ENCODE results near the gene TMEM158. TPM values are rescaled to one million over a fixed set of nuclear protein-coding genes. Genes with fewer than 3 reads are reported as not detected.
A peak's percentile ranks its signal among the peaks of the same experiment; 100 is the strongest.

The TMEM158 gene
- total and polyA plus RNA-seq, 7 experiments from 2014 or later, result 0.27 to 0.96 (median 0.60) TPM; not detected in 4

GRCh38 chr3:45215466-45215865 lies 10.6 kb downstream of the TMEM158 start:
- H3K27me3 ChIP-seq (ENCODE audit: control insufficient read depth in 2 of 2, insufficient read depth in 2 of 2, low read length in 2 of 2), result no peaks in the 10 kb centered on the region
- Mint-ChIP-seq H3K27ac (no peak overlapping the region), H3K36me3 (no peaks in the 10 kb centered on the region), H3K4me3 (no peak overlapping the region), H3K27me3 (peaks cover 9 to 55% (median 25%) of the 10 kb centered on the region in 5 donors), H3K4me1 (peaks cover 4 to 7% (median 4%) of the 10 kb centered on the region in 7 donors), H3K9me3 (no peaks in the 10 kb centered on the region)
- intact Hi-C loops (cut with micrococcal nuclease), result no loop called here
- H3K36me3 ChIP-seq (ENCODE audit: control insufficient read depth in 2 of 3, insufficient read depth in 3 of 3, low read length in 3 of 3), result no peaks in the 10 kb centered on the region
- DNase-seq (no peak), ATAC-seq (no peak)
- no peak overlapping the region for H3K27ac ChIP-seq (ENCODE audit: low read depth, low read length)
- H3K4me3 ChIP-seq (ENCODE audit: low read length), result no peak overlapping the region
- H3K9me3 ChIP-seq (ENCODE audit: control insufficient read depth in 2 of 3, low read length in 3 of 3), result no peaks in the 10 kb centered on the region
- ChIA-PET POLR2A (interaction anchor here (0.8 kb wide), 1 partner anchor 88 kb away, joined by 3 read pairs; no protein-coding TSS in a partner anchor), CTCF (interaction anchor here (1.5 kb wide), 1 partner anchor 173 kb away, joined by 3 read pairs; no protein-coding TSS in a partner anchor)
- H3K4me1 ChIP-seq (ENCODE audit: control insufficient read depth in 2 of 2, insufficient read depth in 2 of 2, low read length in 2 of 2), result peaks cover 0 to 3% of the 10 kb centered on the region in 2 donors

- intact Hi-C loops (cut with micrococcal nuclease), result loop anchor here in 1 of 2 donors (5.0 kb wide), 2 partner anchors 97 to 443 kb away; no protein-coding TSS in a partner anchor
- CTCF ChIA-PET, result interaction anchor here (0.5 to 10.7 kb wide), 2 partner anchors 106 to 173 kb away, joined by 3 to 379 read pairs; no protein-coding TSS in a partner anchor
These were observed 11.9 kb downstream of the TMEM158 start for GRCh38 chr3:45214061-45214680.

GRCh38 chr3:45212095-45212468 lies 14.0 kb downstream of the TMEM158 start:
- Mint-ChIP-seq H3K4me3 (no peak overlapping the region), H3K36me3 (no peaks in the 10 kb centered on the region), H3K4me1 (peaks cover 11 to 26% (median 18%) of the 10 kb centered on the region in 7 donors), H3K27ac (no peak overlapping the region), H3K27me3 (peaks cover 11 to 47% (median 15%) of the 10 kb centered on the region in 5 donors), H3K9me3 (no peaks in the 10 kb centered on the region)
- no peak for DNase-seq
- intact Hi-C loops (cut with micrococcal nuclease), result loop anchor here in 1 of 2 donors (5.0 kb wide), 2 partner anchors 95 to 445 kb away; no protein-coding TSS in a partner anchor
- ChIA-PET POLR2A (no interaction called here), CTCF (interaction anchor here (1.1 to 10.7 kb wide), 4 partner anchors 127 to 171 kb away, joined by 3 to 379 read pairs (median 13); no protein-coding TSS in a partner anchor)
- no peak for ATAC-seq
- no peaks in the 10 kb centered on the region for H3K9me3 ChIP-seq (ENCODE audit: control insufficient read depth in 2 of 3, low read length in 3 of 3)
- H3K27ac ChIP-seq (ENCODE audit: low read depth, low read length), result no peak overlapping the region
- H3K27me3 ChIP-seq (ENCODE audit: control insufficient read depth in 2 of 2, insufficient read depth in 2 of 2, low read length in 2 of 2), result no peaks in the 10 kb centered on the region
- no peaks in the 10 kb centered on the region for H3K36me3 ChIP-seq (ENCODE audit: control insufficient read depth in 2 of 3, insufficient read depth in 3 of 3, low read length in 3 of 3)
- H3K4me3 ChIP-seq (ENCODE audit: low read length), result no peak overlapping the region
- H3K4me1 ChIP-seq (ENCODE audit: control insufficient read depth in 2 of 2, insufficient read depth in 2 of 2, low read length in 2 of 2), result peaks cover 3 to 9% of the 10 kb centered on the region in 2 donors

More at GRCh38 chr3:45214061-45214680, 11.9 kb downstream of the TMEM158 start:
- Mint-ChIP-seq H3K4me1 (peaks cover 5 to 12% (median 6%) of the 10 kb centered on the region in 7 donors), H3K36me3 (no peaks in the 10 kb centered on the region), H3K4me3 (no peak overlapping the region), H3K9me3 (no peaks in the 10 kb centered on the region), H3K27ac (peak overlapping the region in 1 of 9 donors; percentile 16), H3K27me3 (peaks cover 5 to 47% (median 22%) of the 10 kb centered on the region in 5 donors)
- no peaks in the 10 kb centered on the region for H3K9me3 ChIP-seq (ENCODE audit: control insufficient read depth in 2 of 3, low read length in 3 of 3)
- H3K36me3 ChIP-seq (ENCODE audit: control insufficient read depth in 2 of 3, insufficient read depth in 3 of 3, low read length in 3 of 3), result no peaks in the 10 kb centered on the region
- H3K4me1 ChIP-seq (ENCODE audit: control insufficient read depth in 2 of 2, insufficient read depth in 2 of 2, low read length in 2 of 2), result peaks cover 0 to 5% of the 10 kb centered on the region in 2 donors
- ATAC-seq (no peak), DNase-seq (no peak)
- H3K27ac ChIP-seq (ENCODE audit: low read depth, low read length), result no peak overlapping the region
- no peak overlapping the region for H3K4me3 ChIP-seq (ENCODE audit: low read length)
- H3K27me3 ChIP-seq (ENCODE audit: control insufficient read depth in 2 of 2, insufficient read depth in 2 of 2, low read length in 2 of 2), result no peaks in the 10 kb centered on the region
- POLR2A ChIA-PET, result interaction anchor here (0.6 to 0.7 kb wide), 2 partner anchors 39 to 172 kb away, joined by 3 read pairs; no protein-coding TSS in a partner anchor

GRCh38 chr3:45211466-45212094 lies 14.5 kb downstream of the TMEM158 start:
- H3K27me3 Mint-ChIP-seq, result peaks cover 11 to 43% (median 15%) of the 10 kb centered on the region in 5 donors
- POLR2A ChIA-PET, result interaction anchor here (2.0 to 3.3 kb wide), 2 partner anchors 12 to 171 kb away, joined by 6 to 17 read pairs; no protein-coding TSS in a partner anchor

GRCh38 chr3:45210308-45211041 lies 15.6 kb downstream of the TMEM158 start:
- intact Hi-C loops (cut with micrococcal nuclease), result loop anchor here (1.0 to 5.0 kb wide), 8 partner anchors 43 to 447 kb away; no protein-coding TSS in a partner anchor
- Mint-ChIP-seq H3K36me3 (no peaks in the 10 kb centered on the region), H3K4me3 (peak overlapping the region in 6 of 10 donors; percentile 23 to 66 (median 48)), H3K27ac (peak overlapping the region in 3 of 9 donors; percentile 5 to 76 (median 31)), H3K4me1 (peaks cover 11 to 26% (median 18%) of the 10 kb centered on the region in 7 donors), H3K9me3 (no peaks in the 10 kb centered on the region), H3K27me3 (peaks cover 11 to 32% (median 15%) of the 10 kb centered on the region in 5 donors)
- H3K9me3 ChIP-seq (ENCODE audit: control insufficient read depth in 2 of 3, low read length in 3 of 3), result no peaks in the 10 kb centered on the region
- ATAC-seq (peak; percentile 99), DNase-seq (peak; percentile 61 to 81 (median 77))
- H3K27ac ChIP-seq (ENCODE audit: low read depth, low read length), result no peak overlapping the region
- peaks cover 3 to 9% of the 10 kb centered on the region in 2 donors for H3K4me1 ChIP-seq (ENCODE audit: control insufficient read depth in 2 of 2, insufficient read depth in 2 of 2, low read length in 2 of 2)
- POLR2A ChIA-PET, result interaction anchor here (0.8 to 3.3 kb wide), 5 partner anchors 13 to 177 kb away, joined by 3 to 17 read pairs (median 4); no protein-coding TSS in a partner anchor
- no peak overlapping the region for H3K4me3 ChIP-seq (ENCODE audit: low read length)
- no peaks in the 10 kb centered on the region for H3K27me3 ChIP-seq (ENCODE audit: control insufficient read depth in 2 of 2, insufficient read depth in 2 of 2, low read length in 2 of 2)
- CTCF ChIA-PET, result interaction anchor here (0.6 to 10.7 kb wide), 46 partner anchors 8 to 456 kb away, joined by 3 to 379 read pairs (median 4); no protein-coding TSS in a partner anchor
- no peaks in the 10 kb centered on the region for H3K36me3 ChIP-seq (ENCODE audit: control insufficient read depth in 2 of 3, insufficient read depth in 3 of 3, low read length in 3 of 3)

More at GRCh38 chr3:45211466-45212094, 14.5 kb downstream of the TMEM158 start:
- peaks cover 3 to 9% of the 10 kb centered on the region in 2 donors for H3K4me1 ChIP-seq (ENCODE audit: control insufficient read depth in 2 of 2, insufficient read depth in 2 of 2, low read length in 2 of 2)
- H3K4me3 Mint-ChIP-seq, result no peak overlapping the region
- H3K36me3 Mint-ChIP-seq, result no peaks in the 10 kb centered on the region
- no peak overlapping the region for H3K27ac ChIP-seq (ENCODE audit: low read depth, low read length)
- peaks cover 11 to 26% (median 18%) of the 10 kb centered on the region in 7 donors for H3K4me1 Mint-ChIP-seq
- no peaks in the 10 kb centered on the region for H3K9me3 ChIP-seq (ENCODE audit: control insufficient read depth in 2 of 3, low read length in 3 of 3)
- intact Hi-C loops (cut with micrococcal nuclease), result loop anchor here (2.0 to 5.0 kb wide), 3 partner anchors 94 to 446 kb away; no protein-coding TSS in a partner anchor
- CTCF ChIA-PET, result interaction anchor here (0.8 to 10.7 kb wide), 17 partner anchors 9 to 443 kb away, joined by 3 to 379 read pairs (median 7); no protein-coding TSS in a partner anchor
- H3K27ac Mint-ChIP-seq, result peak overlapping the region in 2 of 9 donors; percentile 31 to 46
- H3K27me3 ChIP-seq (ENCODE audit: control insufficient read depth in 2 of 2, insufficient read depth in 2 of 2, low read length in 2 of 2), result no peaks in the 10 kb centered on the region
- DNase-seq, result no peak
- H3K4me3 ChIP-seq (ENCODE audit: low read length), result no peak overlapping the region
- H3K9me3 Mint-ChIP-seq, result no peaks in the 10 kb centered on the region
- ATAC-seq, result no peak
- H3K36me3 ChIP-seq (ENCODE audit: control insufficient read depth in 2 of 3, insufficient read depth in 3 of 3, low read length in 3 of 3), result no peaks in the 10 kb centered on the region

Data from naive thymus-derived CD4-positive, alpha-beta T cell (primary cell).